GM10847 (cell line): Measurements from ENCODE around the gene LANCL3.
"Not testable (repeated sequence)": the region's sequence is repeated elsewhere in the genome, so short reads cannot be mapped to it uniquely, and the experiment has no call there.

ENCODE experiments used
- POLR2A ChIP-seq: IDR thresholded peaks from 2 replicates; pipeline ENCODE4 v1.6.1; 2011; ENCODE audit not compliant: insufficient read length; ENCODE audit errors: extremely low read depth

LANCL3 gene

GRCh38 chrX:37571426-37572107 lies at the start of gene LANCL3:
TSS of gene LANCL3 (plus strand) at chrX:37571661. CDS start at chrX:37571871, 210 bp downstream.
- not testable (repeated sequence) for TF ChIP-seq POLR2A

- TF ChIP-seq POLR2A: no peak
Measured at GRCh38 chrX:37541991-37542390, 29.5 kb upstream of the LANCL3 start.

- TF ChIP-seq POLR2A: no peak
Measured at GRCh38 chrX:37542791-37543190, 28.7 kb upstream of the LANCL3 start.

GRCh38 chrX:37543324-37543723 lies 28.1 kb upstream of the LANCL3 start:
- no peak for TF ChIP-seq POLR2A

GRCh38 chrX:37545066-37545465 lies 26.4 kb upstream of the LANCL3 start:
- TF ChIP-seq POLR2A: no peak

- no peak for TF ChIP-seq POLR2A
Measured at GRCh38 chrX:37553476-37553875, 18.0 kb upstream of the LANCL3 start.

GRCh38 chrX:37578045-37578444 lies 6.6 kb downstream of the LANCL3 start:
- TF ChIP-seq POLR2A: no peak

GRCh38 chrX:37580080-37580479 lies 8.6 kb downstream of the LANCL3 start:
- TF ChIP-seq POLR2A: no peak

- no peak for TF ChIP-seq POLR2A
Measured at GRCh38 chrX:37590047-37590446, 18.6 kb downstream of the LANCL3 start.

- TF ChIP-seq POLR2A: no peak
Measured at GRCh38 chrX:37594755-37595382, 23.4 kb downstream of the LANCL3 start.

GRCh38 chrX:37599729-37600128 lies 28.3 kb downstream of the LANCL3 start:
- no peak for TF ChIP-seq POLR2A

- no peak for TF ChIP-seq POLR2A
Measured at GRCh38 chrX:37603938-37604409, 32.5 kb downstream of the LANCL3 start.

GRCh38 chrX:37607243-37607642 lies 35.8 kb downstream of the LANCL3 start:
- no peak for TF ChIP-seq POLR2A

GRCh38 chrX:37608156-37608555 lies 36.7 kb downstream of the LANCL3 start:
- TF ChIP-seq POLR2A: no peak

GRCh38 chrX:37609727-37610126 lies 38.3 kb downstream of the LANCL3 start:
- no peak for TF ChIP-seq POLR2A

GRCh38 chrX:37613933-37614332 lies 42.5 kb downstream of the LANCL3 start:
- no peak for TF ChIP-seq POLR2A

- no peak for TF ChIP-seq POLR2A
Measured at GRCh38 chrX:37627602-37628001, 56.1 kb downstream of the LANCL3 start.
